H1 (cell line): ENCODE data around the gene COL6A2. TPM values are rescaled to one million over a fixed set of nuclear protein-coding genes. Genes with fewer than 3 reads are reported as not detected.
A peak's percentile ranks its signal among the peaks of the same experiment; 100 is the strongest.

Experiments
- CTCF ChIA-PET: fragments of 300-600 bp; sonication (Branson Sonifier 250); formaldehyde crosslinking; loops from one replicate; lab custom pipeline; 2021; ENCODE audit not compliant: partially characterized antibody; lab: Charles Lee
- POLR2A ChIA-PET: fragments of 300-600 bp; sonication (Branson Sonifier 250); formaldehyde crosslinking; loops from one replicate; lab custom pipeline; 2021; ENCODE audit warnings: inconsistent platforms; ENCODE audit not compliant: partially characterized antibody; lab: Charles Lee
- DNase-seq, 2 experiments: peaks; one replicate each; pipeline versions ENCODE4 v3.0.0 to v3.0.0-alpha.2; 2010 to 2022; ENCODE audit warnings: low spot score in 2 of 2, low read depth in 1 of 2, mixed read lengths in 1 of 2
- FAIRE-seq: peaks from 2 replicates; lab custom pipeline; 2011; peaks lifted over from hg19 to GRCh38; lab: Jason Lieb, UNC
- H2AFZ ChIP-seq: 2 replicates; pipeline ENCODE4 v1.8.1; 2012; ENCODE audit warnings: low read length, inconsistent platforms
- H2AK5ac ChIP-seq: 2 replicates; pipeline ENCODE4 v1.6.1; 2013; ENCODE audit warnings: low read depth, low read length
- H2BK120ac ChIP-seq: replicated peaks from 2 replicates; pipeline ENCODE3; 2013; ENCODE audit warnings: low read depth, low read length, inconsistent platforms
- H2BK12ac ChIP-seq: 2 replicates; pipeline ENCODE4 v1.6.1; 2013; ENCODE audit warnings: low read depth, low read length
- H2BK15ac ChIP-seq: 2 replicates; pipeline ENCODE4 v1.6.1; 2013; ENCODE audit warnings: low read length
- H2BK20ac ChIP-seq: 2 replicates; pipeline ENCODE4 v1.6.1; 2013; ENCODE audit warnings: low read length
- H2BK5ac ChIP-seq: 2 replicates; pipeline ENCODE4 v1.6.1; 2013; ENCODE audit warnings: low read depth, low read length
- H3K14ac ChIP-seq: 2 replicates; pipeline ENCODE4 v1.6.1; 2013; ENCODE audit warnings: inconsistent platforms; ENCODE audit not compliant: insufficient read length
- H3K18ac ChIP-seq: 2 replicates; pipeline ENCODE4 v1.6.1; 2013; ENCODE audit warnings: low read length; ENCODE audit errors: extremely low read depth
- H3K23ac ChIP-seq: 2 replicates; pipeline ENCODE4 v1.6.1; 2013; ENCODE audit warnings: inconsistent platforms; ENCODE audit not compliant: insufficient read length
- H3K23me2 ChIP-seq: 2 replicates; pipeline ENCODE4 v1.6.1; 2013; ENCODE audit warnings: low read depth, low read length
- H3K27ac ChIP-seq: 2 replicates; pipeline ENCODE4 v1.6.1; 2011; ENCODE audit warnings: low read depth, low read length, inconsistent platforms
- H3K27me3 ChIP-seq, 4 experiments: replicated peaks in 1 of 4; 1 replicate in 1 of 4; 2 replicates in 3 of 4; pipeline versions ENCODE4 v1.6.1 to v1.8.1; 2011 to 2013; ENCODE audit warnings: low read length in 3 of 4, mild to moderate bottlenecking in 3 of 4, inconsistent platforms in 2 of 4, mixed read lengths in 2 of 4, moderate library complexity in 1 of 4; ENCODE audit not compliant: control insufficient read depth in 3 of 4, insufficient read depth in 3 of 4; ENCODE audit errors: extremely low read depth in 1 of 4
- H3K36me3 ChIP-seq, 4 experiments: 2 replicates each; pipeline versions ENCODE4 v1.6.1 to v1.8.1; 2011 to 2013; ENCODE audit warnings: mild to moderate bottlenecking in 4 of 4, low read length in 3 of 4, moderate library complexity in 2 of 4, control low read depth in 1 of 4, inconsistent platforms in 1 of 4; ENCODE audit not compliant: insufficient read depth in 4 of 4, control insufficient read depth in 2 of 4
- H3K4ac ChIP-seq: replicated peaks from 2 replicates; pipeline ENCODE3; 2013; ENCODE audit warnings: low read length, low read depth, mixed read lengths, inconsistent platforms; ENCODE audit not compliant: insufficient read length
- H3K4me1 ChIP-seq, 4 experiments: replicated peaks in 1 of 4; 1 replicate in 1 of 4; 2 replicates in 3 of 4; pipeline versions ENCODE4 v1.6.1 to v1.8.1; 2011 to 2013; ENCODE audit warnings: low read length in 3 of 4, inconsistent platforms in 2 of 4, mixed read lengths in 1 of 4; ENCODE audit not compliant: insufficient read depth in 4 of 4, control insufficient read depth in 3 of 4
- H3K4me2 ChIP-seq, 2 experiments: 2 replicates each; pipeline versions ENCODE4 v1.6.1 to v1.8.1; 2011 to 2013; ENCODE audit warnings: low read depth in 2 of 2, low read length in 2 of 2, control low read depth in 1 of 2, inconsistent platforms in 1 of 2, mild to moderate bottlenecking in 1 of 2; ENCODE audit not compliant: insufficient read depth in 1 of 2
- H3K4me3 ChIP-seq, 4 experiments: fragments of 200-600, 300-600 bp in 1 of 4; sonication (generic), shearing (Covaris generic), sonication (Bioruptor Twin) in 1 of 4; 2 replicates each; pipeline versions ENCODE4 v1.5.1 to v1.8.1; 2011 to 2016; ENCODE audit warnings: low read length in 4 of 4, low read depth in 3 of 4, control low read depth in 2 of 4, inconsistent platforms in 2 of 4, mild to moderate bottlenecking in 2 of 4, mixed read lengths in 1 of 4, moderate library complexity in 1 of 4; ENCODE audit not compliant: insufficient read depth in 2 of 4; ENCODE audit errors: extremely low read depth in 1 of 4
- H3K56ac ChIP-seq: replicated peaks from 2 replicates; pipeline ENCODE3; 2013; ENCODE audit warnings: low read depth, mild to moderate bottlenecking, mixed read lengths, low read length, inconsistent platforms; ENCODE audit not compliant: insufficient read length
- H3K79me1 ChIP-seq: 2 replicates; pipeline ENCODE4 v1.6.1; 2013; ENCODE audit warnings: low read depth, low read length, control low read depth
- H3K79me2 ChIP-seq, 2 experiments: 2 replicates each; pipeline versions ENCODE4 v1.6.1 to v1.8.1; 2012 to 2013; ENCODE audit warnings: low read length in 2 of 2, mild to moderate bottlenecking in 2 of 2, inconsistent platforms in 1 of 2; ENCODE audit not compliant: insufficient read depth in 2 of 2, control insufficient read depth in 1 of 2
- H3K9ac ChIP-seq, 4 experiments: replicated peaks in 1 of 4; 1 replicate in 1 of 4; 2 replicates in 3 of 4; pipeline versions ENCODE4 v1.6.1 to v1.8.1; 2011 to 2013; ENCODE audit warnings: low read depth in 3 of 4, low read length in 3 of 4, control low read depth in 2 of 4, mild to moderate bottlenecking in 2 of 4, moderate library complexity in 2 of 4, inconsistent platforms in 1 of 4; ENCODE audit errors: extremely low read depth in 1 of 4
- H3K9me3 ChIP-seq, 2 experiments: 2 replicates each; pipeline versions ENCODE4 v1.6.1 to v1.8.1; 2012 to 2013; ENCODE audit warnings: mild to moderate bottlenecking in 2 of 2, moderate library complexity in 2 of 2, control low read depth in 1 of 2, inconsistent platforms in 1 of 2, low read depth in 1 of 2, low read length in 1 of 2, mixed read lengths in 1 of 2; ENCODE audit not compliant: insufficient read depth in 2 of 2
- H4K20me1 ChIP-seq, 2 experiments: replicated peaks in 1 of 2; 2 replicates each; pipeline versions ENCODE3 to v1.8.1; 2011 to 2013; ENCODE audit warnings: inconsistent platforms in 2 of 2, low read length in 2 of 2, mild to moderate bottlenecking in 1 of 2; ENCODE audit not compliant: insufficient read depth in 2 of 2, control insufficient read depth in 1 of 2
- H4K5ac ChIP-seq: 2 replicates; pipeline ENCODE4 v1.6.1; 2013; ENCODE audit warnings: low read length, low read depth, mixed read lengths, inconsistent platforms; ENCODE audit not compliant: insufficient read length
- H4K8ac ChIP-seq: 2 replicates; pipeline ENCODE4 v1.8.0; 2013; ENCODE audit warnings: mild to moderate bottlenecking, moderate library complexity, low read length, inconsistent platforms; ENCODE audit not compliant: insufficient read depth; ENCODE audit errors: extremely low read depth
- H4K91ac ChIP-seq: replicated peaks from 2 replicates; pipeline ENCODE3; 2013; ENCODE audit warnings: low read length, mixed read lengths, inconsistent platforms; ENCODE audit not compliant: insufficient read length
- CHD1 ChIP-seq: IDR thresholded peaks from 2 replicates; pipeline ENCODE4 v1.6.1; 2012; ENCODE audit warnings: low read depth, low read length, improper control_type of control experiment
- EGR1 ChIP-seq: IDR thresholded peaks from 2 replicates; pipeline ENCODE4 v1.6.1; 2011; ENCODE audit warnings: low read depth, low read length, borderline replicate concordance
- RAD21 ChIP-seq, 2 experiments: IDR thresholded peaks in 1 of 2; conservative IDR thresholded peaks in 1 of 2; 2 replicates each; pipeline ENCODE4 v1.6.1; 2011; ENCODE audit warnings: low read depth in 2 of 2, low read length in 2 of 2, improper control_type of control experiment in 1 of 2, inconsistent platforms in 1 of 2, mild to moderate bottlenecking in 1 of 2, moderate library complexity in 1 of 2
- RBBP5 ChIP-seq: IDR thresholded peaks from 2 replicates; pipeline ENCODE4 v1.7.1; 2012; ENCODE audit warnings: low read depth, mild to moderate bottlenecking, inconsistent platforms, low read length, moderate library complexity, borderline replicate concordance
- WGBS, 2 experiments: shearing (Covaris generic) in 1 of 2; methylation state at CpG; one replicate each; pipeline versions ENCODE4 v1.1.6 to v1.1.7; 2013 to 2015; ENCODE audit warnings: low lambda C conversion rate in 2 of 2, mixed read lengths in 2 of 2, inconsistent platforms in 1 of 2, low coverage in 1 of 2, missing lambda C conversion rate in 1 of 2; ENCODE audit not compliant: insufficient replicate concordance in 2 of 2, insufficient coverage in 1 of 2, insufficient read length in 1 of 2; ENCODE audit errors: extremely low coverage in 1 of 2, missing lambda C conversion rate in 1 of 2; 5-methylcytosine and 5-hydroxymethylcytosine counted together
- polyA plus RNA-seq, 7 experiments: library from polyadenylated mRNA; depleted of rRNA in 3 of 7; stranded (reverse) in 5 of 7; unstranded in 2 of 7; fragments of >200 nt in 5 of 7; fragments of 200-250 nt in 2 of 7; gene quantifications; 1 replicate in 5 of 7; 2 replicates in 1 of 7; 4 replicates in 1 of 7; pipeline versions ENCODE4 v1.2.1 to v1.2.3, GENCODE V29; 2011 to 2013; ENCODE audit warnings: missing spikeins in 2 of 7, mixed read lengths in 2 of 7
- total RNA-seq: library from RNA; stranded (reverse); fragmentation: NEBNext Ultra II Directional; extraction: Animal tissue kit (Norgen Biotek cat#: 25700); gene quantifications from 2 replicates; pipeline ENCODE4 v1.2.1, GENCODE V29; 2021

The COL6A2 gene
- total and polyA plus RNA-seq, 2 of the 8 experiments (the other 6 are each of a cell fraction or from before 2014, with no cell fraction given): 60.1 to 62.7 TPM

GRCh38 chr21:46100020-46100419 is 2.1 kb downstream of the COL6A2 start:
- WGBS, 2 experiments: 82% methylated on average over 6 of the region's 6 CpGs; no CpG with 5 or more reads in 1 of the 2 experiments
- Histone ChIP-seq H3K14ac (no peak overlapping the region), H2BK5ac (no peak overlapping the region), H2BK12ac (no peak overlapping the region), H2AFZ (no peak overlapping the region), H3K79me1 (peaks cover 10% of the 10 kb centered on the region; the same call in 1 of the 2 replicates), H3K23me2 (peaks cover 10% of the 10 kb centered on the region; the same call in 1 of the 2 replicates), H3K9me3 (0 out of 4 replicates have a peak, but pooled peaks cover 0 to 4% of the 10 kb centered on the region in 2 experiments), H3K4me2 (peak overlapping the region; percentile 44 to 64; a peak in 2 of 4 replicates), H4K20me1 (peaks cover 0 to 9% of the 10 kb centered on the region in 2 experiments), H3K4me3 (no peak overlapping the region), H2BK15ac (no peak overlapping the region), H3K79me2 (peaks cover 0 to 10% of the 10 kb centered on the region in 2 experiments; a peak in 2 of 4 replicates), H2AK5ac (0 out of 2 replicates have a peak overlapping the region, but pooled peaks have one; percentile 53), H3K36me3 (no peaks in the 10 kb centered on the region), H3K56ac (no peak overlapping the region), H3K23ac (no peak overlapping the region), H3K18ac (no peak overlapping the region), H3K4ac (no peak overlapping the region), H4K8ac (no peak overlapping the region), H2BK120ac (no peak overlapping the region), H4K91ac (no peak overlapping the region), H3K4me1 (peaks cover 0 to 4% (median 0%) of the 10 kb centered on the region in 4 experiments; a peak in 2 of 7 replicates), H2BK20ac (no peak overlapping the region), H4K5ac (no peak overlapping the region), H3K9ac (no peak overlapping the region), H3K27me3 (peaks cover 0 to 14% (median 9%) of the 10 kb centered on the region in 4 experiments; a peak in 6 of 7 replicates), H3K27ac (no peak overlapping the region)
- FAIRE-seq (no peak), DNase-seq (no peak)
- ChIA-PET CTCF (interaction anchor here (1.1 to 1.5 kb wide), 2 partner anchors 8 to 43 kb away, joined by 3 read pairs; no protein-coding TSS in a partner anchor), POLR2A (interaction anchor here (1.2 kb wide), 1 partner anchor 123 kb away, joined by 3 read pairs; no protein-coding TSS in a partner anchor)
- TF ChIP-seq CHD1: no peak
- TF ChIP-seq RBBP5: no peak
- TF ChIP-seq EGR1: no peak
- TF ChIP-seq RAD21 (IDR thresholded peaks at IDR 0.05 in 1 of 2, conservative IDR thresholded peaks at IDR 0.05 in 1 of 2; ENCODE audit: low read depth in 2 of 2, low read length in 2 of 2): no peak
